ENCODE data around the gene TNFSF11.

Gene TNFSF11

GRCh38 chr13:42612021-42612765 is 38.2 kb downstream of the TNFSF11 start:
- DNase-seq = no peak

- no peak for DNase-seq
These were observed 40.6 kb downstream of the TNFSF11 start for GRCh38 chr13:42614436-42615035.

GRCh38 chr13:42615691-42616090 is 41.7 kb downstream of the TNFSF11 start:
- DNase-seq = no peak

- no peak for DNase-seq
These were observed 43.3 kb downstream of the TNFSF11 start for GRCh38 chr13:42617221-42617620.

- DNase-seq = no peak
These were observed 50.0 kb downstream of the TNFSF11 start for GRCh38 chr13:42623916-42624315.

- no peak for DNase-seq
These were observed 51.7 kb downstream of the TNFSF11 start for GRCh38 chr13:42625611-42626010.

- DNase-seq = no peak
These were observed 52.4 kb downstream of the TNFSF11 start for GRCh38 chr13:42626176-42626860.

- no peak for DNase-seq
These were observed 54.7 kb downstream of the TNFSF11 start for GRCh38 chr13:42628666-42629065.

- no peak for DNase-seq
These were observed 57.2 kb downstream of the TNFSF11 start for GRCh38 chr13:42631181-42631580.

GRCh38 chr13:42633495-42633894 is 59.5 kb downstream of the TNFSF11 start:
- DNase-seq = no peak

- no peak for DNase-seq
These were observed 64.1 kb downstream of the TNFSF11 start for GRCh38 chr13:42638101-42638500.

- DNase-seq = no peak
These were observed 64.9 kb downstream of the TNFSF11 start for GRCh38 chr13:42638886-42639285.

- DNase-seq = no peak
These were observed 69.1 kb downstream of the TNFSF11 start for GRCh38 chr13:42643076-42643475.

GRCh38 chr13:42644841-42645240 is 70.9 kb downstream of the TNFSF11 start:
- peak; percentile 3 for DNase-seq

- no peak for DNase-seq
These were observed 71.8 kb downstream of the TNFSF11 start for GRCh38 chr13:42645717-42646116.

GRCh38 chr13:42649141-42649540 is 75.2 kb downstream of the TNFSF11 start:
- DNase-seq = no peak

- DNase-seq = peak; percentile 2
These were observed 75.9 kb downstream of the TNFSF11 start for GRCh38 chr13:42649831-42650230.

GRCh38 chr13:42650506-42650905 is 76.6 kb downstream of the TNFSF11 start:
- DNase-seq = no peak

GRCh38 chr13:42651936-42652641 is 78.1 kb downstream of the TNFSF11 start:
- no peak for DNase-seq

- DNase-seq = peak; percentile 10
These were observed 78.9 kb downstream of the TNFSF11 start for GRCh38 chr13:42652642-42653415.

- no peak for DNase-seq
These were observed 79.7 kb downstream of the TNFSF11 start for GRCh38 chr13:42653679-42654078.

GRCh38 chr13:42654212-42654611 is 80.3 kb downstream of the TNFSF11 start:
- no peak for DNase-seq

GRCh38 chr13:42654722-42655121 is 80.8 kb downstream of the TNFSF11 start:
- no peak for DNase-seq
